GM19455 (cell line): ENCODE results near the gene GCNA.
A peak's percentile ranks its signal among the peaks of the same experiment; 100 is the strongest.
"Not testable (repeated sequence)": the region's sequence is repeated elsewhere in the genome, so short reads cannot be mapped to it uniquely, and the experiment has no call there.

ENCODE experiments used
- ATAC-seq: cut with Tn5 transposase; IDR thresholded peaks from one replicate; pipeline ENCODE4 v1.9.1; 2021; ENCODE audit not compliant: unreplicated experiment

GCNA gene

GRCh38 chrX:71637253-71637618, 59.0 kb downstream of the GCNA start:
- ATAC-seq: no peak

GRCh38 chrX:71637848-71638247, 59.6 kb downstream of the GCNA start:
- peak; percentile 52 for ATAC-seq

- ATAC-seq: no peak
Measured at GRCh38 chrX:71638409-71638808, 60.2 kb downstream of the GCNA start.

GRCh38 chrX:71640002-71640401, 61.8 kb downstream of the GCNA start:
- no peak for ATAC-seq

GRCh38 chrX:71644406-71644805, 66.2 kb downstream of the GCNA start:
- not testable (repeated sequence) for ATAC-seq

GRCh38 chrX:71650333-71650969, 72.2 kb downstream of the GCNA start:
- ATAC-seq: no peak

- no peak for ATAC-seq
Measured at GRCh38 chrX:71652405-71652804, 74.2 kb downstream of the GCNA start.

- no peak for ATAC-seq
Measured at GRCh38 chrX:71653344-71653743, 75.1 kb downstream of the GCNA start.

- ATAC-seq: no peak
Measured at GRCh38 chrX:71657267-71657666, 79.0 kb downstream of the GCNA start.

- no peak for ATAC-seq
Measured at GRCh38 chrX:71659342-71659741, 81.1 kb downstream of the GCNA start.

- ATAC-seq: no peak
Measured at GRCh38 chrX:71659959-71660358, 81.7 kb downstream of the GCNA start.

- ATAC-seq: no peak
Measured at GRCh38 chrX:71660562-71661416, 82.6 kb downstream of the GCNA start.

GRCh38 chrX:71661919-71662318, 83.7 kb downstream of the GCNA start:
- no peak for ATAC-seq

GRCh38 chrX:71662654-71663053, 84.4 kb downstream of the GCNA start:
- ATAC-seq: not testable (repeated sequence)
